Skeletal muscle tissue (tissue), 4 donors: ENCODE measurements around the gene ARAP2. TPM values are rescaled to one million over a fixed set of nuclear protein-coding genes. Genes with fewer than 3 reads are reported as not detected.

Experiments
- H3K27ac ChIP-seq: one replicate; pipeline ENCODE4 v1.7.0; 2013; ENCODE audit warnings: mild to moderate bottlenecking, low read depth, low read length, inconsistent platforms
- H3K27me3 ChIP-seq, 3 donors: one replicate each; pipeline ENCODE4 v1.7.0; 2013; ENCODE audit warnings: low read length in 3 of 3; ENCODE audit not compliant: control insufficient read depth in 3 of 3, insufficient read depth in 3 of 3
- H3K36me3 ChIP-seq, 3 donors: one replicate each; pipeline ENCODE4 v1.7.0; 2013; ENCODE audit warnings: low read length in 3 of 3; ENCODE audit not compliant: control insufficient read depth in 3 of 3, insufficient read depth in 3 of 3
- H3K4me1 ChIP-seq, 3 donors: one replicate each; pipeline ENCODE4 v1.7.0; 2013; ENCODE audit warnings: low read length in 3 of 3, mild to moderate bottlenecking in 3 of 3; ENCODE audit not compliant: control insufficient read depth in 3 of 3, insufficient read depth in 3 of 3
- H3K4me3 ChIP-seq, 3 donors: one replicate each; pipeline ENCODE4 v1.7.0; 2013; ENCODE audit warnings: low read length in 3 of 3
- H3K9ac ChIP-seq, 3 donors: one replicate each; pipeline ENCODE4 v1.7.0; 2013; ENCODE audit warnings: low read length in 3 of 3, mild to moderate bottlenecking in 3 of 3, moderate library complexity in 2 of 3, low read depth in 1 of 3
- H3K9me3 ChIP-seq, 3 donors: one replicate each; pipeline ENCODE4 v1.7.0; 2013; ENCODE audit warnings: low read length in 3 of 3; ENCODE audit not compliant: control insufficient read depth in 3 of 3
- total RNA-seq: library from RNA; depleted of rRNA; stranded (reverse); fragments of >200 nt; gene quantifications from one replicate; pipeline ENCODE4 v1.2.3, GENCODE V29; 2014
- donor health status: Osteomylitis.

ARAP2 gene
- total RNA-seq, 1 donor from 2014 or later, result 2.6 TPM

DNA sequence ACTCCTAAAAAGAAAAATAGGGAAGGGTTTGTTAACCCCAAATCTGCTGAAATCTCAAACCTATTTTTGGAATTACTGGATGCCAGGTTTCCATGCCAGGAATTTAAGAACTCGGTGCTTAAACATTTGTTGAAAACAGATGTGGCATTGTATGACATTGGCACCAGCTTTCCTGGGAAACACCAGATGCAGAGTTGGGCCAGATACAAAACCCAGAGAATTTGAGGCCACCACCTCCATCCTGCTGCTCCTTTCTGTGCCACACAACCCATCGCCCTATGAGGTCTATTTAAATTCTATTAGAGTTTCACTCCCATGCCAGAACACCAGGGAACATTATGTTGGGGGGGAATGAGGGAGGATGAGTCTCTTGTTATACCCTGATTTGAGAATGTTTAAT lies 71.7 kb downstream of the ARAP2 start:
- Histone ChIP-seq H3K9ac (no peak overlapping the region), H3K9me3 (no peaks in the 10 kb centered on the region), H3K36me3 (no peaks in the 10 kb centered on the region), H3K27me3 (no peaks in the 10 kb centered on the region), H3K4me1 (no peaks in the 10 kb centered on the region), H3K27ac (no peak overlapping the region), H3K4me3 (no peak overlapping the region)

DNA sequence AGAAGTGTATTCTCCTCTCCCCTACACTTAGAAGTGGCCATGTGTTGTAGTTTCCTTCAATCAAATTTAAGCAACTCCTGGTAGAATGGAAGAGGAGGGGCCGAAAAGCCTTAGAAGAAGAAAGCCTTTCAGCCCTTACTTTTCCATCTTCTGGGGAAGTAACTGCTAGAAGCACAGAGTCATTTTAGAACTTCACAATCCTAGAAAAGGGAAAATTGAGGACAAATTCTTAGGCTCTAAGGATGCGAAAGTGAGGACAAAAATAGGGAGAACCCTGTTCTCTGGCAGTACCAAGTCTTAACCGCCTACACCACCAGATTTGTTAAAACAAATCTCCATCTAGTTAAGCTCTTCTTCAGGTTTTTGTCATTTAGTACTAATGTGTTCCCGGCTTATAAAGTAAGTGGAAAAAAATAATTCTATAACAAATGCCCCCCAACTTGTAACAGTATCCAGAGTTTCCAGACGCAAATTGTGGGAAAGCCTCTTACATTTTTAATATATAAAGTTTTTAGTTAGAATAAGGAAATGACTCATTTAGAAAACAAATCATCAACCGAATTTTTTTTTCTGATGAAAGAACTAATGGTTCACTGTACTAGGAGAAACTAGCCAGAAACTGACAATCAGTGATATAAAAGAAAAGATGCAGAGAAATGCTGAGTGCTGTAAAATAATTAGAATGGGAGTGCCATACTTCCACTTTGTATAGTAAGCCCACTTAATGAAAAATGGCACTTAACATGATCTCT lies 76.0 kb downstream of the ARAP2 start:
- H3K9me3 ChIP-seq, result no peaks in the 10 kb centered on the region
- H3K27me3 ChIP-seq, result no peaks in the 10 kb centered on the region
- no peak overlapping the region for H3K27ac ChIP-seq

DNA sequence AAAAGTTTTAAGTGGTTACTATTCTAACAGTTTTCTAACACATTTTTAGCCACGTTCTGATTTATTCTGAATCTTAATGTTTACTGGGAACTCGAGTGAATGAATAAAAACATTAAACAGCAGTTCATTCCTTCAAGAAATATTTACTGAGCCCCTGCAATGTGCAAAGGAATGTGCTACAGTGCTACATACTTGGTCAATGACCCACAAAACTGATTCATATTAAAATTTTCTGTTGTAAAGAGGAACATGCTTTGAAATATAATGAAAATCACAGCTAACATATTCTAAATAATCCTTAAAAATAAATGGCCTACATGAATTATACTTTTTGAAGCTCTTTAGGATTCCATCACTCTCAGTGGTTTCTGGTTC lies 78.7 kb downstream of the ARAP2 start:
- Histone ChIP-seq H3K9ac (no peak overlapping the region), H3K36me3 (no peaks in the 10 kb centered on the region), H3K27me3 (no peaks in the 10 kb centered on the region), H3K27ac (no peak overlapping the region), H3K4me3 (no peak overlapping the region), H3K9me3 (no peaks in the 10 kb centered on the region), H3K4me1 (no peaks in the 10 kb centered on the region)

More for the DNA sequence above, 76.0 kb downstream of the ARAP2 start:
- Histone ChIP-seq H3K4me3 (no peak overlapping the region), H3K36me3 (no peaks in the 10 kb centered on the region), H3K4me1 (no peaks in the 10 kb centered on the region), H3K9ac (no peak overlapping the region)

DNA sequence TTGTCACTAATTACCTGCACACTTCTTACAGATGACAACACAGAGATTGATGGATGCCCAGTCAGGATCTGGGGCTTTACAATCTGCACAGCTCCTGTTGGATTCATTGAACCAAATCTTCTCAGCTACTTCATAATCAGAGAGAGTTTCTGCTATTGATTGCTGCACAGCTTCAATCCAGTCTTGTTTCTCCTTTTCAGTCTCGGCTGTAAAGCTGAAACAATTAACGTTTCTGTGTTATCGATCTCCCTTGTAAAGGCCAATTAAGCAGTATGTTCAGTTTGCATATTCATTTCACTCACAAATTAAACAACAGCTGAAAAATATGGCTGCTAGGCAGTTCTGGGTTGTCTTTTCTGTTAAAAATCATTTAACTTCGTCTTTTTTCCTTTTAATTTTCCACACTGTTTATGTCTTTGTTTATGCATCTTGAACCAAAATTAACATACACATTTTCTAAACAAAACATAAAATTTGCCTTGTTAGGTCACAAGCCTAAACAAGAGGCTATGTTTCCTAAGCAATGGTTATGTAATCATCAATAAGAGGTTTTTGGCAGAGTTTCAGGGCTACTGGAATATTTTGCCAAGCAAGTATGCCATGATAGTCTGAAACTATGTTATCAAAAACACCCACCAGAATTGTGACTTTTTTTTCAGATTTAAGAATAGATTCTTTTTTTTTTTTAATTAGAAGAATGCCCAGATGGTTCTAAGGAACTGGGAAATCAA lies 79.2 kb downstream of the ARAP2 start:
- no peak overlapping the region for H3K27ac ChIP-seq
- H3K4me3 ChIP-seq, result no peak overlapping the region
- no peaks in the 10 kb centered on the region for H3K27me3 ChIP-seq
- H3K9ac ChIP-seq, result no peak overlapping the region
- no peaks in the 10 kb centered on the region for H3K36me3 ChIP-seq
- no peaks in the 10 kb centered on the region for H3K9me3 ChIP-seq
- no peaks in the 10 kb centered on the region for H3K4me1 ChIP-seq

DNA sequence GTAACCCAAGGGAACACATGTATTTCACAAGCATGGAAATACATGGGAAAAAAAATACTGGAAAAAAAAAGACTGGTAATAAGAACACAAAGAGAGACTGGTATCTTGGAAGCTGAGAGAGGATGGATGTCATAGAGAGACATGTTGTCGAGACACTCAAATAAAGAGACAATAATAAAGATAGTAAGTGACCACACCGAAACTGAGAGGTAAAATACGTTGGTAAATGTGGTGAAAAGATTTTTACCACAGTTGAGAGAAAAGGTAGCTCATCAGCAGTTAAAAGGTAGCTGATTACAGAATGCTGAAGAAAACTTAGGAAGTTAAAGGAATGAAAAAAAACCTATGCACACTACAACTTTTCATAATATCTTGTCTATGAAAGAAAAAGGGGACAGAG lies 81.1 kb downstream of the ARAP2 start:
- no peak overlapping the region for H3K27ac ChIP-seq
- no peaks in the 10 kb centered on the region for H3K36me3 ChIP-seq
- no peak overlapping the region for H3K4me3 ChIP-seq
- H3K9ac ChIP-seq, result no peak overlapping the region
- H3K4me1 ChIP-seq, result no peaks in the 10 kb centered on the region
- H3K27me3 ChIP-seq, result no peaks in the 10 kb centered on the region
- H3K9me3 ChIP-seq, result no peaks in the 10 kb centered on the region

DNA sequence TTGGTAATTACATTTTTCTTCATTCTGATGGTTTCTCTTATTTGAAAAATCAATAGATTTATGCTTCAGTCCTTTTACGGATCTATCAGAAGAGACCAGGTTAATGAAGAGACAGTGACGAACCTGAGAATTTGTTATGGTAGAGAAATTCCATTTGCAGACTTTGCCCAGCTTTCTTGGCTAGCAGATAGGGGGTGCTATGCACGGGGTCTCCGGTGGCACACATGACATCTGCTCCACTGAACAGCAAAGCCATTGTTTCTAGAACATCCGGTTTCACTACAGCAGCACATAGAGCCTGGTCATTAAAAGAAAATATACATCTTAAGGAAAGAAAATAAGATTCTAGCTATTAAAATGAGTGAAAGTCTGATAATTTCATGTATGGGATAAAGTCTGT lies 85.1 kb downstream of the ARAP2 start:
- Histone ChIP-seq H3K36me3 (no peaks in the 10 kb centered on the region), H3K4me1 (no peaks in the 10 kb centered on the region), H3K27ac (no peak overlapping the region), H3K27me3 (no peaks in the 10 kb centered on the region), H3K4me3 (no peak overlapping the region), H3K9ac (no peak overlapping the region), H3K9me3 (no peaks in the 10 kb centered on the region)

DNA sequence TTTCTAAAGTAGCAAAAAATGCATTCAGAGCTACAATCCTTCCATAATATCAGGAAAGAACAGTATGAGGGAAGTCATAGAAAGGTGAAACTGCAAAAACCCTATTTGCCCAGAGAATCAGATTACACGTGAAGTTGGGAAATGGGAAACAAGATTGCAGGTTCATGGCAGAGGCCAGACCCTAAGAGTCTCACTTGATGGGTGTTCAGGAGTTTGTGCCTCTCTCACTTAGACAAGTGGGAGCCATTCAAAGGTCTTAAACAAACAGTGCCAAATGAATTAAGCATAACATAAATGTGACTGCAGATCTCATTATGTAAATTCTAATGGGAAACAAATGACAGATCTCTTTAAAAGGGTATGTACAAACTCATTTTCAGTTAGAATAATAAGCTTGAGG lies 91.6 kb downstream of the ARAP2 start:
- no peaks in the 10 kb centered on the region for H3K9me3 ChIP-seq
- no peak overlapping the region for H3K9ac ChIP-seq
- H3K36me3 ChIP-seq, result no peaks in the 10 kb centered on the region
- no peak overlapping the region for H3K27ac ChIP-seq
- H3K4me3 ChIP-seq, result no peak overlapping the region
- no peaks in the 10 kb centered on the region for H3K4me1 ChIP-seq
- no peaks in the 10 kb centered on the region for H3K27me3 ChIP-seq

DNA sequence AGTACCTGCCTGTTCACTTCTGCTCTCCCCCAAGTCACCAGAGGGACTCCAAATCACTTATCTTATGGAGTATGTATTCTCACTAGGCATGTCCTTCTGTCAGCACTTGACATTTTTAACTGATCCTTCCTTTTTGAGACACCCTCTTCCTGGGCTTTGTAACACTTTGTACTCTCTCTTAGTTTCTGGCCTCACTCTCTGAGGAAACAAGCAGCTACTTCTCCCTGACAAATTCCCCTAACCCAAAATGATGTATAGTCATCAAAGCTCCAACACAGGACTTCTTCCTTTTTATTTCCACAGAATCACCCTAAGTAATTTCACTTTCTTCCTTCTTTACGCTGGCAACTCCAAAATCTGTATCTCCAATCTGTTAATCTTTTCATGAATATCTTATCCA lies 101.8 kb downstream of the ARAP2 start:
- Histone ChIP-seq H3K36me3 (no peaks in the 10 kb centered on the region), H3K9me3 (no peaks in the 10 kb centered on the region), H3K27ac (no peak overlapping the region), H3K9ac (no peak overlapping the region), H3K4me1 (no peaks in the 10 kb centered on the region), H3K4me3 (no peak overlapping the region), H3K27me3 (no peaks in the 10 kb centered on the region)

DNA sequence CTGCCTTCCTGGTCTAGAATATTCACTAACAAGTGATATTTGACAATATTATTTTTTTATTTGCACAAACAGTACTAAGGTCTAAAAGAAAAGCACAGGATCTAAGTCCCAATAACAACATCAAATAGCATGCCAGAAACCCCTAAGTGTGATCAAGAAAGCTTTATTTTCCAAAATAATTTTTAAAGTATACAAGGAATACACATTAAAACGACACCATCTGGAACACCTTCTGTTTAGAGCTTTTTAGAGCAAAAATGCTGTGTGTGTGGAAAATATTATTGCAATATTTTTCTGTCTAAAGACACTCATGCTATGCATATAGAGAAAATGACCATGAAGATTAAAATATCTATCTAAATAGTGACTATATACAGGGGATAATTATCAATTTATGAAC lies 103.1 kb downstream of the ARAP2 start:
- no peak overlapping the region for H3K9ac ChIP-seq
- no peaks in the 10 kb centered on the region for H3K9me3 ChIP-seq
- H3K4me1 ChIP-seq, result no peaks in the 10 kb centered on the region
- no peak overlapping the region for H3K27ac ChIP-seq
- H3K4me3 ChIP-seq, result no peak overlapping the region
- no peaks in the 10 kb centered on the region for H3K27me3 ChIP-seq
- no peaks in the 10 kb centered on the region for H3K36me3 ChIP-seq

DNA sequence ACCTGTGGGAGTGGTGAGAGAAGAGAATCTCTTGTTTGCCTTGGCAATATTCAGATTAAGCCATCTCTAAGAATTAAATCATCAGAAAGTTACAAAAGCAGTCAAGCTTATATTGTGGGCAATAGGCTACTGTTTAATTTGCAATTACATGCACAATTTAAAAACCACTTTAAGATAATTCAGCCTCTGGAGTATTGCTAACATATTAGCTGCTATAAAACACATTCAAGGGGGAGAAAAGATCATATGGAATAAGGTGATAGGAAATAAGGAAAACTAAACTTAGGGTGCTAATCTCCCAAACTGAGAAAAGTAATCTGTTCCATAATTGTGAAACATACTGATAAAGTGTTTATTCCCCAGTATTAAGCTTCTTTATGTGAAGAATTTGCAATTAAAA lies 103.9 kb downstream of the ARAP2 start:
- Histone ChIP-seq H3K9me3 (no peaks in the 10 kb centered on the region), H3K9ac (no peak overlapping the region), H3K4me3 (no peak overlapping the region), H3K27ac (no peak overlapping the region), H3K4me1 (no peaks in the 10 kb centered on the region), H3K27me3 (no peaks in the 10 kb centered on the region), H3K36me3 (no peaks in the 10 kb centered on the region)
